ENCODE measurements around the gene NVL. TPM values are rescaled to one million over a fixed set of nuclear protein-coding genes. Genes with fewer than 3 reads are reported as not detected.

The NVL gene
- total RNA-seq (23.4 and 27.6 TPM in 2 replicates), polyA plus RNA-seq (20.5 and 28.9 TPM in 2 replicates), polyA minus RNA-seq (ENCODE audit: low replicate concordance) (3.6 and 15.3 TPM in 2 replicates)
- 13.7 and 16.1 TPM in 2 replicates for polyA plus RNA-seq (2012)

DNA sequence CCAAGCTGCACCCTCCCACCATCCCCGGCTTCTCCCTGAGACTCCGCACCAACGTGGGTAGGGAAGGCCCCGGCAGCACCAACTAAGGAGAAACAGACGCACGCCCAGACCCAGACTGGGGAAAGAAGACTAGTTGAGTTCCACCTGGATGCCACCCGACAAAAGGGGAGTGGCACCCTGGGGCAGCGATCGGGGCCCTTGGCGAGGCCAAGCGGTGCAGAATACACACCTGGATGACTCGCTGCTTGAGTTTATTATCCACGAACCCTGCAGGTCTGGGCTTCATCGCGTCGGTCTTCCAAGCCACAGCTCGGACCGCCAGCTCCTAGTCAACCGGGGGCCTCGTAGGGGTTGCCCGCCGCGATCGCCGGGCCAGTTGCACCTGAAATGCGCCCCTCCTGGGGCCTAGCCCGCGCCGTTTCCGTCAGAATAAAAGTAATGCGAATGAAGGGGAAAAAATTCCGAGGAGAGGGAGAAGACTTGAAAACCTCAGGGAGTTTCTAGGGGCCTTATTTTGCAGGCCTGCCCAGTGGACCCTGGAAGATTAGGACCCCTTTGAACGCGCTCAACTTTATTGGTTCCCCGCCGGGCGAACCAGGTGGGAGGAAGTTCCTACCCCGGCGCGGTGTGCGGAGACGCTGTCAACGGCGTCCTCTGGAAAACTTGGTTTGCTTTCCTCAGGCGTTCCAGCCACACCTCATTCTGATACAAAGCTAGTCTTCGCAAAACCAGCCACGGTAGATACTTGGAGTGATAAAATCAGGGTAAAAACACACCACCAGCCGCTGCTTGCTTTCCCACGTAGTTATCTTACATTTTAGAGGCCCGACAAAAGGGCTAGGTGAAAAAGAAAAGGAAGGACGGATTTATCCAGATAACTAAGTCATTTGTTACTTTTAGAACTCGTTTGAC, at the start of gene NVL:
Gene NVL (minus strand): TSS at position 331 of the 912 bp plus-strand sequence. CDS start 45 bp downstream, at position 286.
- H3K4me1 ChIP-seq (ENCODE audit: control insufficient read depth, extremely low read depth, insufficient read depth, low read length): peaks cover 9% of the 10 kb centered on the region
- TF ChIP-seq EZH2 (IDR thresholded peaks at IDR 0.05; ENCODE audit: low read length, missing control alignments): no peak
- TF ChIP-seq, protein P1, sequence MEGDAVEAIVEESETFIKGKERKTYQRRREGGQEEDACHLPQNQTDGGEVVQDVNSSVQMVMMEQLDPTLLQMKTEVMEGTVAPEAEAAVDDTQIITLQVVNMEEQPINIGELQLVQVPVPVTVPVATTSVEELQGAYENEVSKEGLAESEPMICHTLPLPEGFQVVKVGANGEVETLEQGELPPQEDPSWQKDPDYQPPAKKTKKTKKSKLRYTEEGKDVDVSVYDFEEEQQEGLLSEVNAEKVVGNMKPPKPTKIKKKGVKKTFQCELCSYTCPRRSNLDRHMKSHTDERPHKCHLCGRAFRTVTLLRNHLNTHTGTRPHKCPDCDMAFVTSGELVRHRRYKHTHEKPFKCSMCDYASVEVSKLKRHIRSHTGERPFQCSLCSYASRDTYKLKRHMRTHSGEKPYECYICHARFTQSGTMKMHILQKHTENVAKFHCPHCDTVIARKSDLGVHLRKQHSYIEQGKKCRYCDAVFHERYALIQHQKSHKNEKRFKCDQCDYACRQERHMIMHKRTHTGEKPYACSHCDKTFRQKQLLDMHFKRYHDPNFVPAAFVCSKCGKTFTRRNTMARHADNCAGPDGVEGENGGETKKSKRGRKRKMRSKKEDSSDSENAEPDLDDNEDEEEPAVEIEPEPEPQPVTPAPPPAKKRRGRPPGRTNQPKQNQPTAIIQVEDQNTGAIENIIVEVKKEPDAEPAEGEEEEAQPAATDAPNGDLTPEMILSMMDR (conservative IDR thresholded peaks at IDR 0.05 in 1 of 2, IDR thresholded peaks at IDR 0.05 in 1 of 2; ENCODE audit: low read depth in 1 of 2, low read length in 2 of 2): no peak

DNA sequence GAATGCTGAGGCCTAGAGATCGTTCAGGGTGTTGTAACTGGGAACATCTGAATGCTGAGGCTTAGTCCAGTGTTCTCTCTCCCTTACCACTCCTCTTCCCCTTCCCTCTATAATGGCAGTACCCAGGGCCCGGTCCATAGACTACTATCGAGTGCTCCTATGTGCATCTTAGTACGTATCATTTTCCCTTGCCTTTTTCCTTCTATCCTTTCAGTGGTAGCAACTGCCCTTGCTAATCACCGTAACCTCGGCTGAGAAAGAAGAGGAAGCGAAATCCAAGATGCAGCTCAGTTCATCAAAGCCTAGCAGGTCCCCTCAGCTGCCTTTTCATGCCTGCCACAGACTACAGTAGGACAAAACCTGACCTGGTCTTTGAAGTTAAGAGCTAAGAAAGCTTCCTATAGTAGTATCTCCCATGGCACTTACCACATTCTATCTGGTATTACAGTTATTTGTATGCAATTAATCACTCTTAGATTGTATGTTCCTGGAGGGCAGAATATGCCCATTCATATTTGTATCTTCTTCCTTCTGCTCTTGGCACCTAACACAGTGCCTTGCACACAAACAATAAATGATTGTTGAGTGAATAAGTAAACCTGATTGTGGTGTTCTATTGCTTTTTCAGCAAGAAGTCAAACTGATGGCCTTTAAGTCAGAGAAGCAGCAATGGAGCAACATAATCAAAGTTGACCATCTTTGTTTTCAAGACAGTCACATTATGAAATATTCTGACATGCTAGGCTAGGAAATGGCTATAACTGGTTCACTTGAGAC, 49.1 kb upstream of the NVL start:
- peaks cover 7% of the 10 kb centered on the region for H3K4me1 ChIP-seq (ENCODE audit: control insufficient read depth, extremely low read depth, insufficient read depth, low read length)
- H3K27me3 ChIP-seq (ENCODE audit: control insufficient read depth, insufficient read depth, low read length): no peaks in the 10 kb centered on the region
- H3K9me3 ChIP-seq (ENCODE audit: control insufficient read depth, insufficient read depth, low read depth, low read length): no peaks in the 10 kb centered on the region
- H3K4me3 ChIP-seq (replicated peaks in 1 of 4; ENCODE audit: control extremely low read depth in 1 of 4, insufficient read depth in 1 of 4, low read depth in 3 of 4, low read length in 4 of 4): no peak overlapping the region
- H2AFZ ChIP-seq (ENCODE audit: low read length): no peak overlapping the region
- H4K20me1 ChIP-seq (ENCODE audit: control insufficient read depth, extremely low read depth, insufficient read depth, low read length): no peaks in the 10 kb centered on the region
- H3K9ac ChIP-seq (ENCODE audit: insufficient read depth, low read length): no peak overlapping the region
- TF ChIP-seq, protein P1 (conservative IDR thresholded peaks at IDR 0.05 in 1 of 2, IDR thresholded peaks at IDR 0.05 in 1 of 2; ENCODE audit: low read depth in 1 of 2, low read length in 2 of 2): no peak
- no peak for TF ChIP-seq EZH2 (IDR thresholded peaks at IDR 0.05; ENCODE audit: low read length, missing control alignments)
- peaks cover 1% of the 10 kb centered on the region for H3K36me3 ChIP-seq (ENCODE audit: control insufficient read depth, insufficient read depth, low read length)
- no peaks in the 10 kb centered on the region for H3K79me2 ChIP-seq (ENCODE audit: control insufficient read depth, insufficient read depth, low read length)
- DNase-seq (ENCODE audit: low read depth in 2 of 2): no peak
- no peak overlapping the region for H3K4me2 ChIP-seq (ENCODE audit: extremely low read depth, insufficient read depth, low read length)
- H3K27ac ChIP-seq (ENCODE audit: insufficient read depth, low read length): no peak overlapping the region

More for the DNA sequence above, at the start of gene NVL:
- peaks cover 37% of the 10 kb centered on the region for H3K79me2 ChIP-seq (ENCODE audit: control insufficient read depth, insufficient read depth, low read length)
- no peaks in the 10 kb centered on the region for H3K27me3 ChIP-seq (ENCODE audit: control insufficient read depth, insufficient read depth, low read length)
- no peaks in the 10 kb centered on the region for H3K36me3 ChIP-seq (ENCODE audit: control insufficient read depth, insufficient read depth, low read length)
- H3K9me3 ChIP-seq (ENCODE audit: control insufficient read depth, insufficient read depth, low read depth, low read length): no peaks in the 10 kb centered on the region
- H3K27ac ChIP-seq (ENCODE audit: insufficient read depth, low read length): peak within 1 kb of the TSS; percentile 86
- peak within 1 kb of the TSS; percentile 99 for H2AFZ ChIP-seq (ENCODE audit: low read length)
- H3K4me2 ChIP-seq (ENCODE audit: extremely low read depth, insufficient read depth, low read length): peak within 1 kb of the TSS; percentile 99
- peak; percentile 87 to 92 for DNase-seq (ENCODE audit: low read depth in 2 of 2)
- peak within 1 kb of the TSS; percentile 90 for H3K9ac ChIP-seq (ENCODE audit: insufficient read depth, low read length)
- peak within 1 kb of the TSS; percentile 93 to 99 (median 98) for H3K4me3 ChIP-seq (replicated peaks in 1 of 4; ENCODE audit: control extremely low read depth in 1 of 4, insufficient read depth in 1 of 4, low read depth in 3 of 4, low read length in 4 of 4)
- no peaks in the 10 kb centered on the region for H4K20me1 ChIP-seq (ENCODE audit: control insufficient read depth, extremely low read depth, insufficient read depth, low read length)

DNA sequence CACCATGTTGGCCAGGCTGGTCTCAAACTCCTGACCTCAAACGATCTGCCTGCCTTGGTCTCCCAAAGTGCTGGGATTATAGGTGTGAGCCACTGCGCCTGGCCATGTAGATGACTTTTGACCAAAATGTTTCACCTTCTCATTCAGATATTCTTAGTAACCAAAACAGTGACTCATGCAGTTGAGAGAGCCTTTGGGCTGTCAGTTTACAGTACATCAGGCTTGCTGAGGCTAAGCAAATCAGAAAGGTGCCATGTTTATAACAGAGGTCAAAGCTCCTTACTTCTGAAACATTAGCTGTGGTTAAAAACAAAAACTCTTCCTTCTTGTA, 47.7 kb upstream of the NVL start:
- no peaks in the 10 kb centered on the region for H3K9me3 ChIP-seq (ENCODE audit: control insufficient read depth, insufficient read depth, low read depth, low read length)
- H3K4me1 ChIP-seq (ENCODE audit: control insufficient read depth, extremely low read depth, insufficient read depth, low read length): peaks cover 7% of the 10 kb centered on the region
- peak; percentile 67 to 71 for DNase-seq (ENCODE audit: low read depth in 2 of 2)
- H3K36me3 ChIP-seq (ENCODE audit: control insufficient read depth, insufficient read depth, low read length): peaks cover 3% of the 10 kb centered on the region
- no peak overlapping the region for H3K4me3 ChIP-seq (replicated peaks in 1 of 4; ENCODE audit: control extremely low read depth in 1 of 4, insufficient read depth in 1 of 4, low read depth in 3 of 4, low read length in 4 of 4)
- H2AFZ ChIP-seq (ENCODE audit: low read length): no peak overlapping the region
- no peak overlapping the region for H3K4me2 ChIP-seq (ENCODE audit: extremely low read depth, insufficient read depth, low read length)
- TF ChIP-seq EZH2 (IDR thresholded peaks at IDR 0.05; ENCODE audit: low read length, missing control alignments): no peak
- TF ChIP-seq, protein P1 (conservative IDR thresholded peaks at IDR 0.05 in 1 of 2, IDR thresholded peaks at IDR 0.05 in 1 of 2; ENCODE audit: low read depth in 1 of 2, low read length in 2 of 2): no peak
- H3K9ac ChIP-seq (ENCODE audit: insufficient read depth, low read length): no peak overlapping the region
- no peaks in the 10 kb centered on the region for H4K20me1 ChIP-seq (ENCODE audit: control insufficient read depth, extremely low read depth, insufficient read depth, low read length)
- H3K79me2 ChIP-seq (ENCODE audit: control insufficient read depth, insufficient read depth, low read length): no peaks in the 10 kb centered on the region
- H3K27me3 ChIP-seq (ENCODE audit: control insufficient read depth, insufficient read depth, low read length): no peaks in the 10 kb centered on the region
- H3K27ac ChIP-seq (ENCODE audit: insufficient read depth, low read length): no peak overlapping the region
